Ovary (tissue), 9 donors: ENCODE data around the gene BROX. TPM values are rescaled to one million over a fixed set of nuclear protein-coding genes. Genes with fewer than 3 reads are reported as not detected.
"Not testable (repeated sequence)": the region's sequence is repeated elsewhere in the genome, so short reads cannot be mapped to it uniquely, and the experiment has no call there.

ENCODE experiments used
- DNase-seq, 5 donors: peaks; one replicate each; pipeline ENCODE4 v3.0.0-alpha.2; 2019 to 2020
- H3K27ac ChIP-seq, 2 donors: fragments of 200-600 bp; one replicate each; pipeline versions ENCODE4 v1.5.1 to v1.8.0; 2019 to 2022
- H3K27me3 ChIP-seq: fragments of 200-600 bp; one replicate; pipeline ENCODE4 v1.8.0; 2022
- H3K36me3 ChIP-seq: fragments of 200-600 bp; sonication (generic); one replicate; pipeline ENCODE4 v1.5.1; 2019
- H3K4me1 ChIP-seq: one replicate; pipeline ENCODE4 v1.8.1; 2013; ENCODE audit warnings: mild to moderate bottlenecking, moderate library complexity; ENCODE audit not compliant: insufficient read depth
- H3K4me3 ChIP-seq: fragments of 200-600 bp; sonication (generic); one replicate; pipeline ENCODE4 v1.5.1; 2017
- H3K9me3 ChIP-seq, 2 donors: fragments of 200-600 bp in 1 of 2; sonication (generic) in 1 of 2; one replicate each; pipeline versions ENCODE4 v1.5.1 to v1.8.1; 2013 to 2019; ENCODE audit warnings: mild to moderate bottlenecking in 1 of 2, moderate library complexity in 1 of 2
- EP300 ChIP-seq: sonication (generic); formaldehyde crosslinking; IDR thresholded peaks from one replicate; pipeline ENCODE4 v1.6.1; 2017; ENCODE audit warnings: antibody characterized with exemption
- POLR2A ChIP-seq: fragments of 450-650 bp; IDR thresholded peaks from one replicate; pipeline ENCODE4 v1.6.1; 2017; ENCODE audit warnings: antibody characterized with exemption, mild to moderate bottlenecking, moderate library complexity
- WGBS, 3 donors: extraction: QIAGEN DNeasy Blood & Tissue Kit in 1 of 3; methylation state at CpG; one replicate each; pipeline versions ENCODE4 v1.1.5 to v1.1.7; 2013 to 2017; 5-methylcytosine and 5-hydroxymethylcytosine counted together
- intact Hi-C, 4 donors: fragments of 100-400 bp; cut with DNase I; formaldehyde crosslinking; loops; one replicate each; pipeline versions ENCODE4 v1.11.0 to v1.15.1; 2022 to 2023
- polyA plus RNA-seq, 2 donors: library from polyadenylated mRNA; stranded (reverse); fragments of 200-250 nt in 1 of 2; fragments of 350-450 nt in 1 of 2; fragmentation: Illumina TruSeq in 1 of 2; extraction: RNeasy Lipid Tissue Mini Kit (QIAGEN cat#74804) in 1 of 2; gene quantifications; one replicate each; pipeline ENCODE4 v1.2.3, GENCODE V29; 2013 to 2014
- total RNA-seq, 7 donors: library from RNA; depleted of rRNA in 2 of 7; stranded (reverse); fragments of >200 nt in 2 of 7; fragmentation: NEBNext Ultra II Directional in 3 of 7; extraction: Animal tissue kit (Norgen Biotek cat#: 25700) in 3 of 7; gene quantifications; one replicate each; pipeline versions ENCODE4 v1.1.0 to v1.2.4, GENCODE V29; 2016 to 2023
- TF ChIP-seq, protein P1 (sequence below), 3 donors: fragments of 450-650 bp in 2 of 3; fragments of 200-600 bp in 1 of 3; IDR thresholded peaks; one replicate each; pipeline versions ENCODE4 v1.5.1 to v1.8.0; 2016 to 2022; ENCODE audit warnings: antibody characterized with exemption in 3 of 3, mild to moderate bottlenecking in 1 of 3
- donor health status: DM: no; HTN: no; CAD: no; lungs with moderate emphysema.
- donor health status: DM: no; HTN: no; CAD: no.
- donor health status: Bipolar disorder and iron deficiency.
- donor health status: DM: yes; HTN: yes; CAD: no.
- donor health status: DM: no; HTN: no; CAD: no.
- donor health status: DM: yes; HTN: yes; CAD: no.

BROX gene
- total and polyA plus RNA-seq, 9 donors = 13.8 to 42.3 (median 28.3) TPM

DNA sequence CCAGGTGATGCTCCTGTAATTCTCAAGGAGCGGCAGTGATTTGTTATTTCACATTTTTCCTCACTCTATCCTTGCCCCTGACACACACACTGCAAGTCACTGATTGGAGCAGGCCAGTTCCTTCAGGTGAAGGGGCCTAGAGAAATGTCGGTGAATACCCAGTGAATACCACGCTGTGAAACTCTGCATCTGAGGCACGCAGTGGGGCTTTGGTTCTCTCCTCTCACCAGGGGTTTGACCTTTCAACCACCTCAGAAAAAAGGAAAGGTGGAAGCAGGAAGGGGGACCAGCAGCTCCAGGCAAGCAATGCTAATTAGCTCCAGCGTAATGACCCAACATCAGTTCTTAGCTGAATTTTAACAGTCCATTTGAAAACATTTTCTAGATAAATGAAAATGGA lies 24.1 kb downstream of the BROX start:
- no peaks in the 10 kb centered on the region for H3K27me3 ChIP-seq
- no peak for TF ChIP-seq POLR2A
- no peak for TF ChIP-seq EP300
- TF ChIP-seq, protein P1, sequence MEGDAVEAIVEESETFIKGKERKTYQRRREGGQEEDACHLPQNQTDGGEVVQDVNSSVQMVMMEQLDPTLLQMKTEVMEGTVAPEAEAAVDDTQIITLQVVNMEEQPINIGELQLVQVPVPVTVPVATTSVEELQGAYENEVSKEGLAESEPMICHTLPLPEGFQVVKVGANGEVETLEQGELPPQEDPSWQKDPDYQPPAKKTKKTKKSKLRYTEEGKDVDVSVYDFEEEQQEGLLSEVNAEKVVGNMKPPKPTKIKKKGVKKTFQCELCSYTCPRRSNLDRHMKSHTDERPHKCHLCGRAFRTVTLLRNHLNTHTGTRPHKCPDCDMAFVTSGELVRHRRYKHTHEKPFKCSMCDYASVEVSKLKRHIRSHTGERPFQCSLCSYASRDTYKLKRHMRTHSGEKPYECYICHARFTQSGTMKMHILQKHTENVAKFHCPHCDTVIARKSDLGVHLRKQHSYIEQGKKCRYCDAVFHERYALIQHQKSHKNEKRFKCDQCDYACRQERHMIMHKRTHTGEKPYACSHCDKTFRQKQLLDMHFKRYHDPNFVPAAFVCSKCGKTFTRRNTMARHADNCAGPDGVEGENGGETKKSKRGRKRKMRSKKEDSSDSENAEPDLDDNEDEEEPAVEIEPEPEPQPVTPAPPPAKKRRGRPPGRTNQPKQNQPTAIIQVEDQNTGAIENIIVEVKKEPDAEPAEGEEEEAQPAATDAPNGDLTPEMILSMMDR (IDR thresholded peaks at IDR 0.05) = no peak
- no peak overlapping the region for H3K4me3 ChIP-seq
- no peaks in the 10 kb centered on the region for H3K9me3 ChIP-seq
- 61 to 70% (median 62%) methylated on average over 5 of the region's 5 CpGs for WGBS, 3 donors
- H3K27ac ChIP-seq = no peak overlapping the region
- intact Hi-C loops = no loop called here
- DNase-seq = no peak
- no peaks in the 10 kb centered on the region for H3K4me1 ChIP-seq
- no peaks in the 10 kb centered on the region for H3K36me3 ChIP-seq

DNA sequence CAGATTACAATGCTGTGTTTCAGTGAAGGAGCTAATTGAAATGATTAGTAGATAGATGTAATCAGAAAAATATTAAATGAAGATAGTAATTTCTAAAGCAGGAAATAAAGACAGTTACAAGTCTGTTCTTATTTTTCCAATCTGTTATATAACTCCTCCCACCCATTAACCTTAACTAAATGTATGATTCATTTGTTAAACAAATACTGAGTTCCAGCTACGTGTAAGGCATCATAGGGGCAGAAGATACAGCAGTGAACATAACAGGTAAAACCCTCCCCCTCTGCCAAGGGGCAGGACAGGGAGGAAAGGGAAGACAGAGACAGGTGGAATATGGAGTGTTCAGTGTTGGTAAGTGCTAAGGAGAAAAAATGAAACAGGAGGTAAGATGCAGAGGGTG lies 24.6 kb downstream of the BROX start, which contains the start of gene FAM177B:
Gene FAM177B, plus strand, starts transcription at position 231 of the 400 bp plus-strand sequence. CDS start 9,344 bp downstream, outside the sequence.
- WGBS, 3 donors = 48 to 50% (median 49%) methylated on average over 1 of the region's 1 CpG
- TF ChIP-seq, protein P1 (IDR thresholded peaks at IDR 0.05) = no peak
- TF ChIP-seq EP300 = no peak
- TF ChIP-seq POLR2A = no peak
- Histone ChIP-seq H3K36me3 (no peaks in the 10 kb centered on the region), H3K4me1 (no peaks in the 10 kb centered on the region), H3K9me3 (no peaks in the 10 kb centered on the region), H3K27me3 (no peaks in the 10 kb centered on the region), H3K4me3 (no peak within 1 kb of the TSS), H3K27ac (no peak within 1 kb of the TSS)
- intact Hi-C loops = no loop called here
- no peak for DNase-seq

DNA sequence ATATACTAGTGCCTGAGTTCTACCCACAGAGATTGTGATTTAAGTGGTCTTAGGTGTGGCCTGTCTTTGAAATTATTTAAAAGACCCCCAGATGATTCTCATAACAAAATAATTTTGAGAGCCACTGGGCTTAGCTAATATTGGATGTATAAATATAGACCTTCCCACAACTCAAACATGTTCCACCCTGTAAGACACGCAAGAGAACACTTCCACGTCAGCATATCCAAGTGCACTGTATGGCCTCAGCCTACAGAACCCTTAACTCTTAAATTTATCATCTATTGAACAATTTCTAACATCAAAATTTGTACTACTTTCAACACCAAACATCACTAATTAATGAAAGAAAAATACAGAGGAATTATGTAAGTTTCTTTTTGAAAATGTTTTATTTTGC lies 27.1 kb downstream of the BROX start:
- no peak overlapping the region for H3K4me3 ChIP-seq
- no peak overlapping the region for H3K27ac ChIP-seq
- intact Hi-C loops = no loop called here
- H3K36me3 ChIP-seq = no peaks in the 10 kb centered on the region
- no peaks in the 10 kb centered on the region for H3K4me1 ChIP-seq
- 88 to 93% (median 93%) methylated on average over 2 of the region's 2 CpGs for WGBS, 3 donors
- H3K27me3 ChIP-seq = no peaks in the 10 kb centered on the region
- H3K9me3 ChIP-seq = no peaks in the 10 kb centered on the region
- TF ChIP-seq EP300 (no peak), POLR2A (no peak)
- TF ChIP-seq, protein P1 (IDR thresholded peaks at IDR 0.05) = no peak
- no peak for DNase-seq

GRCh38 chr1:222739929-222740328 lies 27.6 kb downstream of the BROX start:
- DNase-seq = no peak
- 75 to 88% (median 80%) methylated on average over 1 of the region's 1 CpG for WGBS, 3 donors
- H3K36me3 ChIP-seq = no peaks in the 10 kb centered on the region
- no peaks in the 10 kb centered on the region for H3K4me1 ChIP-seq
- intact Hi-C loops = loop anchor here in 1 of 4 donors (5.0 kb wide), 1 partner anchor 342 kb away; no protein-coding TSS in a partner anchor
- H3K4me3 ChIP-seq = no peak overlapping the region
- H3K27ac ChIP-seq = no peak overlapping the region
- no peaks in the 10 kb centered on the region for H3K27me3 ChIP-seq
- no peaks in the 10 kb centered on the region for H3K9me3 ChIP-seq
- no peak for TF ChIP-seq POLR2A
- TF ChIP-seq, protein P1 (IDR thresholded peaks at IDR 0.05) = no peak
- no peak for TF ChIP-seq EP300

DNA sequence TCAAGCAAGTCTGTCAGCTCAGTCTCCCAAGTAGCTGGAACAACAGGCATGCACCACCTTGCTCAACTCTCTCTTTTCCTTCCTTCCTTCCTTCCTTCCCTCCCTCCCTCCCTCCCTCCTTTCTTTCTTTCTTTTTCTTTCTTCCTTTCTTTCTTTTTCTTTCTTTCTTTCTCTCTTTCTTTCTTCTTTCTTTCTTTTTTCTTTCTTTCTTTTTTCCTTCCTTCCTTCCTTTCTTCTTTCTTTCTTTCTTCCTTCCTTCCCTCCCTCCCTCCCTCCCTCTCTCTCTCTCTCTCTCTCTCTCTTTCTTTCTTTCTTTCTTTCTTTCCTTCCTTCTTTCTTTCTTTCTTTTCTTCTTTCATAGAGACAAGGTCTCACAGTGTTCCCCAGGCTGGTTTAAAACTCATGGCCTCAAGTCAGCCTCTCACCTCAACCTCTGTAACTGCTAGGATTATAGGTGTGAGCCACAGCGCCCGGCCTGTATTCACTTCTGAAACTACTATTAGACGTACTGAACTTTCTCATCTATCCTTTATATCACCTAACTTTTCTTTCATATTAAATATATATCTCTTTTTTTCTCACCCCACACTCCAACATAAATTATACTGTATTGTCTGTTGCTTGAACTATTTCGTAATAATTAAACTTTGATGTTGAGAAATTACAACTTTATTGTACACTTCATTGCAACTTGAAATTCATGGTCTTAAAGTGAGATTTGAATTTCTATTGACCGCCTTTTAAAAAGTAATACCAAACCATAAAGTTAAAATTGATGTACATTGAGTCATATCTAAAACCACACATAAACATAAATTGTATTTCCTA lies 29.5 kb downstream of the BROX start:
- H3K27me3 ChIP-seq, DNase-seq, H3K4me3 ChIP-seq, H3K27ac ChIP-seq, H3K4me1 ChIP-seq, H3K36me3 ChIP-seq, H3K9me3 ChIP-seq: not testable (repeated sequence)
- intact Hi-C loops = loop anchor here in 1 of 4 donors (5.0 kb wide), 1 partner anchor 340 kb away; no protein-coding TSS in a partner anchor
- WGBS, 3 donors = 95 to 96% (median 96%) methylated on average over 5 of the region's 5 CpGs
